Tibial artery (tissue), 4 donors: ENCODE results near the gene PPFIBP2.

ENCODE experiments used
- DNase-seq, 2 donors: peaks; one replicate each; pipeline ENCODE4 v3.0.0-alpha.2; 2019
- H3K27ac ChIP-seq, 2 donors: fragments of 200-600 bp; sonication (generic) in 1 of 2; 1 replicate in 1 of 2; 2 replicates in 1 of 2; pipeline ENCODE4 v1.5.1; 2018 to 2019; ENCODE audit warnings: mild to moderate bottlenecking in 1 of 2
- H3K27me3 ChIP-seq, 2 donors: fragments of 200-600 bp; sonication (generic) in 1 of 2; one replicate each; pipeline versions ENCODE4 v1.5.1 to v1.6.0; 2016 to 2019
- H3K36me3 ChIP-seq, 3 donors: fragments of 200-600 bp; sonication (generic) in 2 of 3; one replicate each; pipeline ENCODE4 v1.5.1; 2016 to 2019; ENCODE audit warnings: mild to moderate bottlenecking in 2 of 3
- H3K4me1 ChIP-seq, 4 donors: fragments of 200-600 bp; sonication (generic) in 2 of 4; 1 replicate in 3 of 4; 2 replicates in 1 of 4; pipeline ENCODE4 v1.5.1; 2016 to 2019
- H3K4me3 ChIP-seq, 2 donors: fragments of 200-600 bp; sonication (generic) in 1 of 2; 1 replicate in 1 of 2; 2 replicates in 1 of 2; pipeline ENCODE4 v1.5.1; 2018 to 2019; ENCODE audit warnings: mild to moderate bottlenecking in 2 of 2
- H3K9me3 ChIP-seq, 3 donors: fragments of 200-600 bp; sonication (generic) in 1 of 3; one replicate each; pipeline ENCODE4 v1.5.1; 2016 to 2019
- intact Hi-C: fragments of 100-400 bp; cut with DNase I; formaldehyde crosslinking; loops from one replicate; pipeline ENCODE4 v1.15.0; 2023; ENCODE audit warnings: low total_unique reads
- TF ChIP-seq, protein P1 (sequence below), 2 experiments: fragments of 200-600 bp in 1 of 2; fragments of 450-650 bp in 1 of 2; IDR thresholded peaks; one replicate each; pipeline ENCODE4 v1.5.1; 2017 to 2019; ENCODE audit warnings: antibody characterized with exemption in 2 of 2, mild to moderate bottlenecking in 1 of 2, moderate library complexity in 1 of 2

Gene PPFIBP2

DNA sequence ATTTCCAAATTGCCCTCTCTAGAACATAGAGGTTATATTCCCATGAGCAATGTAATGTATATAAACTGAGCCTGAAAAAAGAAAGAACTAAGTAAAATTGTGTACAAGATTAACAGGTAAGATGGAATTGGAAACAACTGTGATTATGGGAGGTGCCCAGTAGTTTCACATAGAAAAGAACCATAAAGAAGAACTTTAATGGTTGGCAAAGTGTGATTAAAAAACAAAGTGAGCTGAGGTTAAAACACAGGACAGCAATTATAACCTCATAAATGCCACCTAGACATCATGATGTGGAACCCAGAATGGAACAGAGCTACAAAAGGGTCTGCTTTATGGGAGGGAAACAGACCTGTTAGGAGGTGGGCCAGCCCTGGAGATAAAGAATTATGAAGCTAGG is 100.9 kb downstream of the PPFIBP2 start:
- H3K36me3 ChIP-seq = peaks cover 4 to 40% (median 11%) of the 10 kb centered on the region in 3 donors
- H3K9me3 ChIP-seq = no peaks in the 10 kb centered on the region
- H3K4me1 ChIP-seq = peaks cover 0 to 20% (median 12%) of the 10 kb centered on the region in 4 donors
- intact Hi-C loops = no loop called here
- TF ChIP-seq, protein P1, sequence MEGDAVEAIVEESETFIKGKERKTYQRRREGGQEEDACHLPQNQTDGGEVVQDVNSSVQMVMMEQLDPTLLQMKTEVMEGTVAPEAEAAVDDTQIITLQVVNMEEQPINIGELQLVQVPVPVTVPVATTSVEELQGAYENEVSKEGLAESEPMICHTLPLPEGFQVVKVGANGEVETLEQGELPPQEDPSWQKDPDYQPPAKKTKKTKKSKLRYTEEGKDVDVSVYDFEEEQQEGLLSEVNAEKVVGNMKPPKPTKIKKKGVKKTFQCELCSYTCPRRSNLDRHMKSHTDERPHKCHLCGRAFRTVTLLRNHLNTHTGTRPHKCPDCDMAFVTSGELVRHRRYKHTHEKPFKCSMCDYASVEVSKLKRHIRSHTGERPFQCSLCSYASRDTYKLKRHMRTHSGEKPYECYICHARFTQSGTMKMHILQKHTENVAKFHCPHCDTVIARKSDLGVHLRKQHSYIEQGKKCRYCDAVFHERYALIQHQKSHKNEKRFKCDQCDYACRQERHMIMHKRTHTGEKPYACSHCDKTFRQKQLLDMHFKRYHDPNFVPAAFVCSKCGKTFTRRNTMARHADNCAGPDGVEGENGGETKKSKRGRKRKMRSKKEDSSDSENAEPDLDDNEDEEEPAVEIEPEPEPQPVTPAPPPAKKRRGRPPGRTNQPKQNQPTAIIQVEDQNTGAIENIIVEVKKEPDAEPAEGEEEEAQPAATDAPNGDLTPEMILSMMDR (IDR thresholded peaks at IDR 0.05) = no peak
- no peaks in the 10 kb centered on the region for H3K27me3 ChIP-seq
- H3K4me3 ChIP-seq = no peak overlapping the region
- no peak for DNase-seq
- H3K27ac ChIP-seq = no peak overlapping the region

DNA sequence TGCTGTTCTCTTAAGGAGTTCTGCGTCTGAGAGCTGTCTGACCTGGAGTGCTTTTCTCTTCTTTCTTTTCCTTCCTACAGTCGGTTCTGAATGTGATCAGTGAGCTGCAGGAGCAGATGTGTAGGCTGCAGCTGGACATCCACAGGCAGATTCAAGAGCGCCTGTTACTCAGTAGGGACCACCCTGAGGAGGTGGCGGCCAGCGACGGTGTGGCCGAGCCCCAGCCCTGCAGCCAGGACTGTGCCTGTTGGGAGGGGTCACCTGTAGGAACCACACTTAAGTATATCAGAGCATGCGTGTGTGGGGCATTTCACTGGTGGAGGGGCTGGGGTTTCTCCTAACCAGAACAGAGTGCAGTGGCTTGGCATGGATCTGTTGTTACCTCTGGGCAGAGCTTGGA is 103.2 kb downstream of the PPFIBP2 start:
- Histone ChIP-seq H3K9me3 (no peaks in the 10 kb centered on the region), H3K4me1 (peaks cover 0 to 17% (median 11%) of the 10 kb centered on the region in 4 donors), H3K4me3 (no peak overlapping the region), H3K27ac (no peak overlapping the region), H3K27me3 (no peaks in the 10 kb centered on the region), H3K36me3 (peaks cover 18 to 40% (median 20%) of the 10 kb centered on the region in 3 donors)
- intact Hi-C loops = no loop called here
- DNase-seq = no peak
- TF ChIP-seq, protein P1 (IDR thresholded peaks at IDR 0.05) = no peak

DNA sequence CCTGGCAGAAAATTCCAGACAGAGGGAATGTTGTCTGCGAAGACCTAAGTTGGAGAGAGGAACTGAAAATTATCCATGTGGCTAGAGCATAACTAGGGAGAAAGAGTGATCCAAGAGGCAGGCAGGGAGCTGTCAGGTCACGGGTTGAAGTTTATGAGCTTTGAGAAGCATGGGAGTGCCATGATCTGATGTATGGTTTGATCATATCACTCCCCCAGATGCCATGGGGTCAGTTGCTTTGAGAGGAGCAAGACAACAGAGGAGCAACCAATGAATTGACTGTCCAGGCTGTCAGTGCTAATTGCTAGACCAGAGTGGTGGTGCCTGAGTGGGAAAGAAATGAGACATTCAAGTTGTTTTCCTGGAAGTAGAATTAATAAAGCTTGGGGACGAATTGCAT is 105.5 kb downstream of the PPFIBP2 start:
- Histone ChIP-seq H3K9me3 (no peaks in the 10 kb centered on the region), H3K36me3 (peaks cover 30 to 62% (median 32%) of the 10 kb centered on the region in 3 donors), H3K27ac (no peak overlapping the region), H3K4me3 (no peak overlapping the region), H3K27me3 (no peaks in the 10 kb centered on the region), H3K4me1 (no peaks in the 10 kb centered on the region)
- TF ChIP-seq, protein P1 (IDR thresholded peaks at IDR 0.05) = no peak
- DNase-seq = no peak
- intact Hi-C loops = no loop called here

DNA sequence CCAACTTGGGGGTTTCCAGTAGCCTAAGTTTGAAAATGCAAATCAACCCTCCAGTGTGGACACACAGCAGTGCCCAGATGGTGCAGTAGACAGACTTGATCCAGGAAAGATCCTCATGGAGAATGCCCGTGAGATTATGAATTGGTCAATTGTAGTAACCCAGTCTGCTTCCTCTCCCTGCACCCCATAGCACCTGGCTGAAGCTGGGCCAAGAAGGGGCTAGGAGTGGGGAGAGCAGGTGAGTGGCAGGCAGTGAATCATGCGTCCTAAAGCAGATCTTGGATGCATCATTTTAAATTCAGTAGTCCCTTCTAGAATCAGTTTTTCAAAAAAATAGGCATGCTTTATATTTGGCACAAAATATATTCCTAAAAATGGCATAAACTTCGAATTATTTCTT is 107.3 kb downstream of the PPFIBP2 start:
- TF ChIP-seq, protein P1 (IDR thresholded peaks at IDR 0.05) = no peak
- Histone ChIP-seq H3K4me3 (no peak overlapping the region), H3K27me3 (no peaks in the 10 kb centered on the region), H3K9me3 (no peaks in the 10 kb centered on the region), H3K27ac (no peak overlapping the region), H3K4me1 (no peaks in the 10 kb centered on the region), H3K36me3 (peaks cover 25 to 71% (median 41%) of the 10 kb centered on the region in 3 donors)
- intact Hi-C loops = no loop called here
- no peak for DNase-seq

DNA sequence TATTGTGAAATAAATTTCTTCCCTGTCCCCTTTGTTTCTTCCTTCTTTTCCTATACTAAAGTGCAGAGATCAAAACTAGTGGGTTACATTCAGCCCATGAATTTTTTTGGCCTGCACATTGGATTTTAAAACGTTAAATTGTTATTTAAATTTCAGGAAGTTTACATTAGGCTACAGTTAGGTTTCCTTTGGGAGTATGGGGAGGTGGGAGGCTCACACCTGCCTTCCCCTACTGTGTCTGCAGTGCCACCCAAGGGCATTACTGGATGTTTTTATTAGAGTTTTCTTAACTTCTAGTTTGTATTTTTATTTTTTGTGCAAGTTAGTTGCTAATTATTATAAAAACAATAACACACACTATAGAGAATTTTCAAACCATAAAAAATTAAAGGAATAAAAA is 107.8 kb downstream of the PPFIBP2 start:
- intact Hi-C loops = no loop called here
- TF ChIP-seq, protein P1 (IDR thresholded peaks at IDR 0.05) = no peak
- Histone ChIP-seq H3K4me3 (no peak overlapping the region), H3K4me1 (no peaks in the 10 kb centered on the region), H3K27ac (no peak overlapping the region), H3K27me3 (no peaks in the 10 kb centered on the region), H3K36me3 (peaks cover 25 to 71% (median 46%) of the 10 kb centered on the region in 3 donors), H3K9me3 (no peaks in the 10 kb centered on the region)
- DNase-seq = no peak

DNA sequence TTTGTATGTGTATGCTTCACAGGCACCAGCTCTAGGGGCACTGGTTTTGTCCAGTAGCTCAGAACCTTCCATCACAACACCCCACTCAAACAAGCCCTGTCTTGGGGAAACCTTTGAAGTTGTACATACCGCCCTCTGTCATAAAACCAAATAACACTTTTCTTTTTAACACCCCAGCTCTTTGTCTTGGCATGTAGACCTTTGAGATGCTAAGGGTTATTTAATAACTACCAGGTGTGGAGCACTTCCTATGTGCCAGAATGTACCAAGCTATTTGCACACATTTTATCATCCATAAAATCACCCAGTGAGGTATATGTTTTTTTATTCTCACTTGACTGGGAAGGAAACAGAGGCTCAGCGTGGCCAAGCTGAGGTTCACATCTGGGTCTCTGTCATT is 108.9 kb downstream of the PPFIBP2 start:
- H3K4me1 ChIP-seq = no peaks in the 10 kb centered on the region
- no peaks in the 10 kb centered on the region for H3K9me3 ChIP-seq
- H3K27ac ChIP-seq = no peak overlapping the region
- TF ChIP-seq, protein P1 (IDR thresholded peaks at IDR 0.05) = no peak
- no peak for DNase-seq
- intact Hi-C loops = no loop called here
- H3K27me3 ChIP-seq = no peaks in the 10 kb centered on the region
- H3K36me3 ChIP-seq = peaks cover 19 to 67% (median 47%) of the 10 kb centered on the region in 3 donors
- no peak overlapping the region for H3K4me3 ChIP-seq
